Measurements from ENCODE around the gene KNSTRN.

The KNSTRN gene

GRCh38 chr15:40439960-40440742 lies 57.6 kb downstream of the KNSTRN start:
- H3K4me3 ChIP-seq: peak overlapping the region; percentile 78 to 95 (median 90)
- H3K27ac ChIP-seq: peak overlapping the region in 14 of 21 experiments; percentile 2 to 72 (median 30)

GRCh38 chr15:40440743-40441564 lies 58.4 kb downstream of the KNSTRN start, which contains the start of gene BAHD1:
Gene BAHD1 (plus strand): TSS chr15:40440953. CDS start chr15:40458465, 17,512 bp downstream.
- Histone ChIP-seq H3K4me3 (peak within 1 kb of the TSS; percentile 78 to 95 (median 90)), H3K27ac (peak within 1 kb of the TSS in 20 of 21 experiments; percentile 47 to 90 (median 79))

- Histone ChIP-seq H3K4me3 (peak overlapping the region; percentile 78 to 95 (median 90)), H3K27ac (peak overlapping the region in 18 of 21 experiments; percentile 10 to 90 (median 68))
These were observed 59.3 kb downstream of the KNSTRN start for GRCh38 chr15:40441565-40442531.

GRCh38 chr15:40443255-40443654 lies 60.7 kb downstream of the KNSTRN start:
- Histone ChIP-seq H3K4me3 (no peak overlapping the region), H3K27ac (no peak overlapping the region)

GRCh38 chr15:40443846-40444245 lies 61.3 kb downstream of the KNSTRN start:
- H3K27ac ChIP-seq: no peak overlapping the region
- H3K4me3 ChIP-seq: no peak overlapping the region
